T-helper 2 cell treated with Interferon-gamma antibody and Interleukin-4, amounts not matched to agents 100 ng/mL and 5 ng/mL, for 36 hours (primary cell): ENCODE measurements around the gene MACC1. TPM values are rescaled to one million over a fixed set of nuclear protein-coding genes. Genes with fewer than 3 reads are reported as not detected.

Experiments used
- intact Hi-C: fragments of 100-400 bp; cut with micrococcal nuclease; formaldehyde crosslinking; loops from one replicate; pipeline ENCODE4 v1.15.1; 2023
- total RNA-seq: library from RNA; stranded (reverse); gene quantifications from 2 replicates; pipeline ENCODE4 v1.2.3, GENCODE V29; 2022

MACC1 gene
- total RNA-seq, 1 donor from 2014 or later: 0.02 TPM

DNA sequence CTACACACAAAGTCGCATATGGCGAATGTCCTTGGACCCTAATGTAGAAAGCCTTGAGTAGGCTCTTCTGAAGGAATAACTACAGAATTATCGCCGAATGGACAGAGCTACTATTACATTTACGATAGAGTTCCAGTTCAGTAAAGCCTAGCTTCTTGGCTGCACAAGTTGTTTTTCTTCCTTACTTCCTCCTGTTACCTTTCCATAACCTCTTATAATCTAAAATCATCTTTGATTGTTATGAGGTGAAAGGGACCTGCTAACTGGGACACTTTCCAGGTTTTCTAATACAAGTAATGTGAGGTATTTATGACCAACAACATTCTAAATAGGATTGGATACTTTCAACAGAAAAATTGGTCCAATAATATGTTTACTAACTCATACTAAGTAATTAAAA, 31.2 kb downstream of the MACC1 start:
- intact Hi-C loops: no loop called here

DNA sequence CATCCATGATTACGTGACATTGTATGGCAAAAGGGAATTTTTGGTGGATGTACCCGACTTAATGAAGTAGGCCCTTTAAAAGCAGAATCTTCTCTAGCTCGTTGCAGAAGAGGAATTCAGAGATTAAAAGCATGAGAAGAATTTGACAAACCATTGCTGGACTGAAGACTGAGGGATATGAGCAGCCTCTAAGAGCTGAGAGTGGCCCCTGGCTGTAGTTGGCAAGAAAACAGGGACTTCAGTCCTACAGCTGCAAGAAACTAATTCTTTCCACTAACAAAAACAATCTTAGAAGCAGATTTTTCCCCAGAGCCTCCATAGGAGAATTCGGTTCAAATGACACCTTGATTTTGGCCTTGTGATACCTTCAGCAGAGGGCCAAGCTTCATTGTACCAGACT, 34.1 kb downstream of the MACC1 start:
- intact Hi-C loops: no loop called here

DNA sequence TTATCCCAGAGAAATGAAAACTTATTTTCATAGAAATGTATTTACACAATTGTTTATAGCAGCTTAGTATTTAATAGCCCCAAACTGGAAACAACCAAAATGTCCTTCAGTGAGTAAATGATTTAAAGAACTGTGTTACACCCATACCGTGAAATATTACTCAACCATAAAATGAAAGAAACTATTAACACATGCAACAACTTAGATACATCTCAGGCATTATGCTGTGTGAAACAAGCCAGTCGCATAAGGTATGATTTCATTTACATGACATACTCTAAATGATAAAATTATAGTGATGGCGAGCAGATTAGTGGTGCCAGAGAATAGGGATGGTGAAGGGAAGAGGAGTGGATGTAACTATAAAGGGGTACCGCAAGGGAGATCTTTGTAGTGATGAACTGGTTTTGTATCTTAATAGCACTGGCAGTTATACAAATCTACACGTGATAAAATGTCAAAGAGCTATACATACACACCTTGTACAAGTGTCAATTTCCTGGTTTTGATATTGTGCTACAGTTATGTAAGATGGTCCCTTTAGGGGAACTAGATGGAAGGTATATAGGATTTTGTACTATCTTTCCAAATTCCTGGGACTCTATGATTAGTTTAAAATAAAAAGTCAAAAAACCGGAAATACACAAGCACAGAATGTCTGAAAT, 40.5 kb downstream of the MACC1 start:
- intact Hi-C loops: no loop called here

DNA sequence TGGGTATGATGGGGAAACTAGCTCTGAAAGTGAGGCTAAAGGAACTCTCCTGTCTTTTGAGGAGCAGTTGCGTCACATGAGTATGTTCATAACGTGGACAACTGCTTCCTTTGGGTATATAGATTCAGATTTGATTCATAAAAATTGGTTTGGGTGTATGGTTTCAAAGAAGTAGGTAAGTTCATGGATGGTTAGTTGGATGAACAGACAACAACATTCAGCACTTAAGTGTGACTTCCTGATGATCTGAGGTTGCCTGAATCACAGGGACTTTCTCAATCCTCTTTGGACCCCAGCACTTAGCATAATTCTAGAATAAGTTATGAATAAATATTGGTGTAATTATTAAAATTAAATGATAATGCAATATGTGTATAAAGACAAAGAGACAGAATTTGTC, 43.4 kb downstream of the MACC1 start:
- intact Hi-C loops: no loop called here

DNA sequence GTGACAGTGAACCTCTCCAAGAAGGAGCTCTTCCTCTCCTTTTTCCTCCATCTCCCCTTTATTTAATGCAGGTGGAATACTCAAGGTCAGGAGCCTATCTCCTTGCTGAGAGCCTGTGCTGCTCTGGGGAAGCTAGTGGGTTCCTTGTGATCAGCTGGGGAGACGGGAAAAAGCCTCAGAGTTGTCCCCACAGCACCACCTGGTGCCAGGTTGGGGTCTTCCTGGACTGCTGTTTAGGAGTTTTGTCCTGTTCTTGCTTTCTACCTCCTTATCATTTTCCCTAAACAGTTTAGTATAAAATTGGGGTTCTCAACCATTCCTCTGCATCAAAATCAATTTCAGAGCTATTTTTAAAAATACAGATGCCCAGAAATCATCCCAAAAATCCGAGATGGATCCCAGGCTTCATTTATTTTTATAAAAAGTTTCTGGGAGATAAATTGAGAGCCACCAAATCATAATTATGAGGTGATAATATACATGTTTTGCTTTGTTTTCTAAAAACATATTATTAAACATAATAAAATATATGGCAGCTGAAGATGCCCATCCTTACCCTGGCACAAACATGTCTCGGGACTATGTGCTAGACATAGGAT, 44.3 kb downstream of the MACC1 start:
- intact Hi-C loops: no loop called here

DNA sequence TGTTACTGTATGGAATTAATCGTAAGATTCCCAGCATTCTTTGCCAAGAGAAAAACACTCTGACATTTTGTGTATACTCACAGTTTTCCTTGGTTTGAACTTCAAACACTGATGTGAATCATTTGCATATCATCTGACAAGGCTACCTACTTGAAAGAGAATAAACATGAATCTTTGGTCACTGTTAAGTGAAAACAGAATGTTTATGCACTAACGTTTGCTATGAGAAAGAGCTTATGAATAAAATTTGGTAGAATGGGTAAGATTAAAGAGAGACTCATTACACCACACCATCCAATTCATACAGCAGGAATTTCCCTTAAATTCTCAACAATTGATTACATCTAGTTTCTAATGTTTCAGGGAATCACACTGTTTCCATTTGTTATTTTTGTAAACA, 46.6 kb downstream of the MACC1 start:
- intact Hi-C loops: no loop called here

DNA sequence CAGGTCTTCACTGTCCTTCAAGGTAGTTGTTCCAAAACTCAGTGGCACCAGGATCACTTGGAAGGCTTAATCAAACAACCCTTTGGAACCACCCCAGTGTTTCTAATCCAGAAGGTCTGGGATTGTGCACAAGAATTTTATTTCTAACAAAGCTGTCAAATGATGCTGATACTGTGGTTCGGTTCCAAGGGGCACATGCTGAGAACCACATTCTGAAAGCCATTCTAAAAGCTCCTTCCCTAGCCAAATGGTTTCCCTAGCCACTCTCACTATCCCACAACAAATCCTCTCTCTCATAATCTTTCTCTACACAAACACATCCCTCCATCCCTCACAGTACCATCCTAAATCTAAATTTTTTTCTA, 52.1 kb downstream of the MACC1 start:
- intact Hi-C loops: no loop called here

DNA sequence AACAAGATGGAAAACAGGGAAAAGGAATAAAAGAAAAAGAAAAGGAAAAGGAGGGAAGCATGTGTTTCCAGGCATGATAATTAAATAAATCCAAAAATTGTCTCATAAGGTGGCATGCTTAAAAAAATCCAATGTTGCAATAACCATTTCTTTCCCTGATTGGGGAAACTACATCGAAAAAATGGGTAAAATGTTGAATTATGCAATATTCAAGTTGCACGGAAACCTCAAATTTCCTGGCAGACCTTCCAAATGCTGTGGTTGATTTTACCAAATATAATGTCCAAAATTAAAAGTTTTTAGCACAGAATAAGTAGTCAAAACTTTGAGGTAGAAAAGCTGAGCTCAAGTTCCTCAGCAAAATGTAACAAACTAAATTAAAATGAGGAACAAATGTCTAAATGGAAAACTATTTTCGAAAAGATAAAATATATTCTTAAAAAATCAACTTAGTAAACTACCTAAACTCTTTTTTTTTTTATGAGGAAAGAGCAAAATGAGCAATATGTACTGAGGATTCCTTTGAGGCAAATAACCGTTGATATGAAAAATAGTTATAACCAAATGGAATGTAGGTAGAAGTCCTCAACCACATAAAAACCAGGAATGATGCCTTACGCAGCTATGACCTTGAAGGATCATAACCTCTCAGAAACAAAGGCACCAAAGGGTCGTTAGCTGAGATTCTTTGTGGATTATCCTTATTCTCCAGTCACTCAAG, 52.6 kb downstream of the MACC1 start:
- intact Hi-C loops: no loop called here

DNA sequence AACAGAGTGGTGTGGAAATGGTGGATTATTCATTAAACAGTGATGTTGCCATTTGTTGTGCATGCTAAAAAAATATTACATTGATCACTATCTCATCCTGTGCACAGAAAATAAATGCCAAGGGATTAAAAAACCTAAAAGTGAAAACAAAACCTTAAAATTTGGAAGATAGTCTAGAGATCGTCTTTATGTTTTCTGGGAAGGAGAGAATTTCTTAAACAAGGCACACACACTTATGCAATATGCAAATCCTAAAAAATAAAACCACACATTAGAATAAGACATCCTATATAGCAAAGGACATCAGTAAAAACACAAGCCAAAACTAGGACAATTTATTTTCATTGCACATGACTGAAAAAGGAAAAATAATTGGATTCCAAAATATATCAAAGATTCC, 54.5 kb downstream of the MACC1 start:
- intact Hi-C loops: no loop called here

DNA sequence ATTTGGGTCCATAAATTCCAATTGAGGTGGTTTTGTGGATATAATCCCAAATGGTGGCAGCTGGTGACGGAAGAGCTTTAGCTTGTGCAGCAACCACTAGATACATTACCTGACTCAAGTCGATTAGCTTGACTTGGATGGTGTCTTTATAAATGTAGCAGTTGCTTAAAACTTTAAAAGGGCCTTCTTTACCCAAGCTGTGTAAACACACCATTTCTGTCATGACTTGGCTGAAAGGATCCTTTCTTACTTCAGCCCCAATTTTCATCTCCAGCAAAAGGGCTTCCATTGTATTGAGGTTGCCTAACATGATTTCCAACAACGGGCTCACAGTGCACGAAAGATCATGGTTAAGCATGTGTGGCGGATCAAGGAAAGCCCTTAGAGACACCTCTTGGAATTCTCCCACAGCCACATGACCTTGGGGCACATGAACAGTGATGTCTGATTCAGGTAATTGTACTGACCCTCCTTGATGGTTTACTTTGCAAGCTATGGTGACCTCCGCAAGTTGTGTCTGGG, 57.9 kb downstream of the MACC1 start:
- intact Hi-C loops: no loop called here

DNA sequence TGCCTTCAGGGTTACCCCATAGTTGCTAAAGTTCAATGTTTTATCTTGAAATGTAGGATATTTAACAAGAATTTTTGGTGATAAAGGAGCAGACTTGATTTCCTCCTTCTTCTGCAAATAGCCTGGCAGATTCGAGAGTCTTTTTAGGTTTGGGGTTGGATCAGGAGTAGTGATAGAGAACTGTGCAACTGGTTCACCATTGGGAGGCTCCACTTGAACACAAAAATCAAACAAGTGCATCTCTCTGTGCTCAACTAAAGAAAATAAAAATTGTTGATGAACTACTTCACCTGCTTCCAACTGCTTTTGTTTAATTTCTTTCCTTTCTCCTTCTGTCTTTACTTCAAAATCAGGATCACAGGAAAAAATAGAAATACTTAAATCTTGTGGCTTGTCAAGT, 58.5 kb downstream of the MACC1 start:
- intact Hi-C loops: no loop called here

DNA sequence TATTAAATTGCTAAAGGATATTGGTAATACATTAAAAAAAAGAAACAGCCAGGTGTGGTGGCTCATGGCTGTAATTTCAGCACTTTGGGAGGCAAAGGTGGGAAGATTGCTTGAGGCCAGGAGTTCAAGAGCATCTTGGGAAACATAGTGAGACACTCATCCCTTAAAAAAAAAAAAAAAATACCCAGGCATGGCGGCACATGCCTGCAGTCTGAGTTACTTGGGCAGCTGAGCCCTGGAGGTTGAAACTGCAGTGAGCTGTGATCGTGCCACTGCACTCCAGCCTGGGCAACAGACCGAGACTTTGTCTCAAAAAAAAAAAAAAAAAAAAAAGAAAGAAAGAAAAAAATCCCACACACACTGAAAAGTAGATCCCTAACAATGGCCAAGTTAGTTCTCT, 59.7 kb downstream of the MACC1 start:
- intact Hi-C loops: no loop called here

DNA sequence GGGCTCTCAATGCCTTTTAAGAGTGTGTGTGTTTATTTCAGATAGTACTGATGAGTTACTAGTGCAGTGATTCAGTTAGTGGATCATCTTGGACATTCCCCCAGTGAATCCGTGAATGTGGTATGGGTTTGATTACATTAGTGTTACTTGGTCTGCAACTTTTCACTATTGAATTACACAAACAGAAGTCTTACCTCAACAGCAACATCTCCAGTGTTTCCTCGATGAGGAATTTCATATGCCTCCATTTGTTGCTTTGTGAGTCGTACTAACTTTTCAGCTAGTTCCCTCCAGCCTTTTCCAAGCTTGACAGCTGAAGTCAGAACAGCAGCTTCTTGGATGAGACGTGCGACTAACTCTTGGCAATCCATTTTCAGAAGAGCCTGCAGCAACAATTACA, 63.2 kb downstream of the MACC1 start:
- intact Hi-C loops: no loop called here

DNA sequence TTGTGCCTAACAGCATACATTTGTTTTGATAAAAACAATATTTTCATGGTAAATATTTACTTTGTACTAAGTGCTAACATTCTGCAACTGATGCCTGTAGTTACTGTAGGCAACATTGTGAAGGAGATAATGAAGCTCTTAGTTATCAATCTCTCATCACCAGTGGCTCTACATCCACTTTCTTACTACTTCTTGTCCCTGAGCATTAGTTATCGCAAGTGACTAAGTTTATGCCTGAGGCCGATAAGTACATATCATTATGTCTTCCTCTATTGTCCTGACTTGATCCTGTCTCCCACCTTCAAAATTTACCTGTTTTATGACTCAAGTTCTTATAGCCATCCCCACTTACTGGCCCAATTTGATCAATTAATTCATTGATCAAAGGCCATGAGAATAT, 63.6 kb downstream of the MACC1 start:
- intact Hi-C loops: no loop called here

DNA sequence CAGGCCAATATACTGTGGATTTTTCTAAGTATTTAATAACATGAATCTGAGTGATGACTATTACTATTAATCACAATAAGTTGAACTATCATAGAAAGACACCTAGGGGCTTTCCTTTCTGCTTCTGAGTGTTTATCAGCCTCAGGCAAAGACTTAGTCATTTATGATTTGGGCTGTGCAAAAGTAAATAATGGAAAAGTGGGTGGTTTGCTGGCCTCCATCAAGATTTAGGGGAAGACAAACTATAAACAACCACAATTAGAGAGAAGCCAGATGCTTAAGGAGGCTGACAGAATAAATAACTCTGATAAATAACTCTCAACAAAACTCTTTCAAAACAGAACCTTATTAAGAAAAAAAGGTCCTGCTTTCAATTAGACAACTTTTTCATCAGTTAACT, 64.7 kb downstream of the MACC1 start:
- intact Hi-C loops: no loop called here

DNA sequence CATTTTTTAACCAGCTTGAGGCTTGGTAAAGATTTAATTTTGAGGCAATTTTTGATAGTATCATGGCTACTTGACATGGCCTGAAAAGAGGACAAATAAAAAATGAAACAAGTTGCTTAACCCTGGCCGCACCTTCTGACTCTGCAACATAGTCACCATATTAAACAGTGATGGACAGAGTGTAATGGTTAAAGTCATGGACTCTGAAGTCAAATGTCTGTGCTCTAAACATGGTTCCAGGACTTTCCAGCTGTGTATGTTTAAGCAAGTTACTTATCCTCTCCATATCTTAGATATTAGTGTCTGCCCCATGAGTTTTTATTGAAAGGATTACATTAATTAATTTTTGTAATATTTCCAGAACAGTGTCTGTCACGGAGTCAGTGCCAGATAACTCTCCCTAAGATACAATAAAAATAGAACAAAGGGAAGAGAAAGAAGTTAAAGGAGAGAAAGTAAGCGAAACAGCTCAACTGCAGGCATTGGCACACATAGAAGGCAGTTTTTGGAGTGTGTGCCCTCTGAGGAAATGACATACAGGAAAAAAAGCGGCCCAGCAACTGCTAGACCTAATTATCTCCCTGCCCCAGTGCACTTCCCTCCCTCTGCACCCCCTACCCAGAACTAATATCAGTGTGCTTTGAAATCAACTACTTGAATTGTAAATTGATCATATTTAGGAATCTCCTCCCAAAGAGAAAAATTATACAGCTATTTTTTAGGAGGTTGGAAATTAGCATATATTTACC, 65.3 kb downstream of the MACC1 start:
- intact Hi-C loops: no loop called here

DNA sequence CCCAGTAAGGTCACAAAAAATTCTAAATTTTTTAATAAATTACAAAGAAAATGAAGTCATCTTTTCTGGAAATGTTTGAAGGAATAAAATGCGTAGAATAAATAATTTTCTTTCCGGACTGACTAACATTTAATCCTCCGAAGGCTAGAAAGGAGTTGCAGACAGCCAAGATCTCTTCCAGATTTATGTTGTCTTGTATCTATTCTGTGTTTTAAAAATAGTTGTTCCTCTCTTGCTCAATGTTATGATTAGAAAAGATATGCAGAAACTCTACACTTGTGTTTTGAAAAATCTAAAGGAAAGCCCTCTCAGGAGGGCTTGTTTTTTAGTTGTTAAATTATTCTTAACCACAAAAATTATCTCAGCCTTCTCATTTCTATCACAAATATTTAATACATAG, 70.7 kb downstream of the MACC1 start:
- intact Hi-C loops: no loop called here

DNA sequence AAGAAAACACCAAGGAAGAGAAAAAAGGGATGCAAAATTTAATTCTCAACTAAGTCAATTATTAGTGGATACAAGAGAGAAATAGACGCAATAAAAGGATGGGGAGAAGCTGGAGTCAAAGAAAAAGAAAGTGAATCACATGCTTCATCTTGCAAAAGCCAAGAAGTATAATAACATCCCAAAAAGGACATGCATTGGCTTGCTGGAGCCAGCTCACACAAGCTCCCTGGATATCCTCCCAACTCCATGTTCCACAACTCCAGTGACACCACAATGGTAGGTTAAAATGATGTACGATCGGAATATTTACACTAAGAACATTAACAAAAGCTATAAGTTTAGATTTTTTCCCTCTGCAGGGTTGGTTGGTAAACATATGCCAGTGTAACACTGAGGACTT, 72.4 kb downstream of the MACC1 start:
- intact Hi-C loops: no loop called here

DNA sequence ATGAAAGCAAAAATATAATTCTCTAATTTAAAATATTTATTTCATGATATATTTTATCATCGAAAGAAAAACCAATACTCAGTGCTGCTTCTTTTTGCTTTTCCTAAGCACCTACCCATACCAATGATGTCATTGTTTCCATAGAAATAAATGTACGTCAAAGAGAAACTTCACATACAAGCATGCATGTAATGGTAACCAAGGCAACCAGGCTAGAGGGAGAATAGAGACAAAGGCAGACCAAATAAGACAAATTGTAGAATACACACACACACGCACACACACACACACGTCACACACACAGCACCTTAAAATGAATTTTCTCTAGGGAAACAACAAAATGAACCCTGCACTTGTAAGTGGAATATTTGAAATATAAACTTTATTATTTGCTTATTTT, 75.5 kb downstream of the MACC1 start:
- intact Hi-C loops: no loop called here

DNA sequence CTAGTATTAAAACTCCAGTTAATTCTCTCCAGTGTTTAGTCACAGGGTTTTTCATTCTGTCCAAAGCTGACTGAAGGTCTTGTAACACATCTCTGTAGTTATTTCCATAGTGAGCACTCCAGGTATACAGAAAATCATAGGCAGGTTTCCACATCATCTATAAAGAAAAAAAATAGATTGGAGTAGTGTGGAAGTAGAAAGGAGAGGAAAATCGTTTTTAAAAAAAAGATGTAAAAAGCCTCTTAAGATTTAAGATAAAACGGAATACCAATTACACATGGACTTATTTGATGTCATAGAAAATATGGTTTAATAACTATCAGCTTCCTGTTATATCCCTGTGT, 76.2 kb downstream of the MACC1 start:
- intact Hi-C loops: no loop called here

DNA sequence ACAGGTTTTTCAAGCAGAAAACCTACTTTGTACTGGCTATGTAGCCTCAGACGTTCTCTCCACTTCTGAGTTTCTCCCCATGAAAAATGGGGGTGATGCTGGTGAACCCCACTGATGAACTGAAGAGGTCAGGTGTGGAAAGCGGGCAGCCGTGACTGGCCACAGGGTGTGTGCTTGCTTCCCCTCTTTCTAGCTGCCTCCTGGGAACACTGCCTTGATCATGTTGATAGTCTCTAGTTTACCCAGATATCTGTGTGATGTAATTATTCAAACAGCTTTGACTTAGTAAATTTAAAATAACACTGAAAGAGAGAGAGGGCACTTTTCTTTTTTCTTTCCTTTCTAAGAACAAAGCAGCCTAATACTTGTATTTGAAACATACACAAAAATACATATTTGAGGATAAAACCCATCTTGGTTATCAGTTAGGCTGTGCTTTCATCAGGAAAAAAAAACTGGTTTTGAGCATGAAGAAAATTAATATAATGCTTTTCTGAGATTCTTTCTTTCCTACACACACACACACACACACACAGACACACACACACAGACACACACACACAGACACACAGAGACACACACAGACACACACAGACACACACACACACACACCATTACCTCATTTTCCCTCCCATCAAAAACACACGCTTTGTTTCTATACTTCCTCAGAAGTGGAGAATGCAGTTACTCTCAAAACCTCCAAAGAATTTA, 76.7 kb downstream of the MACC1 start:
- intact Hi-C loops: no loop called here

DNA sequence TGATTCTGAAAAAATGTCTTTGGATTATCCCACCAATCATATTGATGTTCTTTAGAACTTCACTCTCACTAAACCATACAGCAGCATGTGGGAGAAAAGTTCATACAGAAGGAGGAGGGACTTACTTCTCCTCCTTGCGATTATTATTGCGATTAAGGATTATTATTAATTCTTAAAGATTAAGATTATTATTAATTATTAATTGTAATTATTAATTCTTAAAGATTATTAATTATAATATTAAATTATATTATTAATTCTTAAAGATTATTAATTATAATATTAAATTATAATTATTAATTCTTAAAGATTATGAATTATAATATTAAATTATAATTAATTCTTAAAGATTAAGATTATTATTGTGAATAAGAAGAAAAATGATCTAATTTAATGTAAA, 80.5 kb downstream of the MACC1 start:
- intact Hi-C loops: no loop called here
